H1 (cell line): Measurements from ENCODE around the gene NMNAT3. TPM values are rescaled to one million over a fixed set of nuclear protein-coding genes. Genes with fewer than 3 reads are reported as not detected.

Experiments
- CTCF ChIA-PET: fragments of 300-600 bp; sonication (Branson Sonifier 250); formaldehyde crosslinking; loops from one replicate; lab custom pipeline; 2021; ENCODE audit not compliant: partially characterized antibody; lab: Charles Lee
- POLR2A ChIA-PET: fragments of 300-600 bp; sonication (Branson Sonifier 250); formaldehyde crosslinking; loops from one replicate; lab custom pipeline; 2021; ENCODE audit warnings: inconsistent platforms; ENCODE audit not compliant: partially characterized antibody; lab: Charles Lee
- DNase-seq, 2 experiments: peaks; one replicate each; pipeline versions ENCODE4 v3.0.0 to v3.0.0-alpha.2; 2010 to 2022; ENCODE audit warnings: low spot score in 2 of 2, low read depth in 1 of 2, mixed read lengths in 1 of 2
- FAIRE-seq: peaks from 2 replicates; lab custom pipeline; 2011; peaks lifted over from hg19 to GRCh38; lab: Jason Lieb, UNC
- H2AFZ ChIP-seq: 2 replicates; pipeline ENCODE4 v1.8.1; 2012; ENCODE audit warnings: low read length, inconsistent platforms
- H2AK5ac ChIP-seq: 2 replicates; pipeline ENCODE4 v1.6.1; 2013; ENCODE audit warnings: low read depth, low read length
- H2BK120ac ChIP-seq: replicated peaks from 2 replicates; pipeline ENCODE3; 2013; ENCODE audit warnings: low read depth, low read length, inconsistent platforms
- H2BK12ac ChIP-seq: 2 replicates; pipeline ENCODE4 v1.6.1; 2013; ENCODE audit warnings: low read depth, low read length
- H2BK15ac ChIP-seq: 2 replicates; pipeline ENCODE4 v1.6.1; 2013; ENCODE audit warnings: low read length
- H2BK20ac ChIP-seq: 2 replicates; pipeline ENCODE4 v1.6.1; 2013; ENCODE audit warnings: low read length
- H2BK5ac ChIP-seq: 2 replicates; pipeline ENCODE4 v1.6.1; 2013; ENCODE audit warnings: low read depth, low read length
- H3K14ac ChIP-seq: 2 replicates; pipeline ENCODE4 v1.6.1; 2013; ENCODE audit warnings: inconsistent platforms; ENCODE audit not compliant: insufficient read length
- H3K18ac ChIP-seq: 2 replicates; pipeline ENCODE4 v1.6.1; 2013; ENCODE audit warnings: low read length; ENCODE audit errors: extremely low read depth
- H3K23ac ChIP-seq: 2 replicates; pipeline ENCODE4 v1.6.1; 2013; ENCODE audit warnings: inconsistent platforms; ENCODE audit not compliant: insufficient read length
- H3K23me2 ChIP-seq: 2 replicates; pipeline ENCODE4 v1.6.1; 2013; ENCODE audit warnings: low read depth, low read length
- H3K27ac ChIP-seq: 2 replicates; pipeline ENCODE4 v1.6.1; 2011; ENCODE audit warnings: low read depth, low read length, inconsistent platforms
- H3K27me3 ChIP-seq, 4 experiments: replicated peaks in 1 of 4; 1 replicate in 1 of 4; 2 replicates in 3 of 4; pipeline versions ENCODE4 v1.6.1 to v1.8.1; 2011 to 2013; ENCODE audit warnings: low read length in 3 of 4, mild to moderate bottlenecking in 3 of 4, inconsistent platforms in 2 of 4, mixed read lengths in 2 of 4, moderate library complexity in 1 of 4; ENCODE audit not compliant: control insufficient read depth in 3 of 4, insufficient read depth in 3 of 4; ENCODE audit errors: extremely low read depth in 1 of 4
- H3K36me3 ChIP-seq, 4 experiments: 2 replicates each; pipeline versions ENCODE4 v1.6.1 to v1.8.1; 2011 to 2013; ENCODE audit warnings: mild to moderate bottlenecking in 4 of 4, low read length in 3 of 4, moderate library complexity in 2 of 4, control low read depth in 1 of 4, inconsistent platforms in 1 of 4; ENCODE audit not compliant: insufficient read depth in 4 of 4, control insufficient read depth in 2 of 4
- H3K4ac ChIP-seq: replicated peaks from 2 replicates; pipeline ENCODE3; 2013; ENCODE audit warnings: low read length, low read depth, mixed read lengths, inconsistent platforms; ENCODE audit not compliant: insufficient read length
- H3K4me1 ChIP-seq, 4 experiments: replicated peaks in 1 of 4; 1 replicate in 1 of 4; 2 replicates in 3 of 4; pipeline versions ENCODE4 v1.6.1 to v1.8.1; 2011 to 2013; ENCODE audit warnings: low read length in 3 of 4, inconsistent platforms in 2 of 4, mixed read lengths in 1 of 4; ENCODE audit not compliant: insufficient read depth in 4 of 4, control insufficient read depth in 3 of 4
- H3K4me2 ChIP-seq, 2 experiments: 2 replicates each; pipeline versions ENCODE4 v1.6.1 to v1.8.1; 2011 to 2013; ENCODE audit warnings: low read depth in 2 of 2, low read length in 2 of 2, control low read depth in 1 of 2, inconsistent platforms in 1 of 2, mild to moderate bottlenecking in 1 of 2; ENCODE audit not compliant: insufficient read depth in 1 of 2
- H3K4me3 ChIP-seq, 4 experiments: fragments of 200-600, 300-600 bp in 1 of 4; sonication (generic), shearing (Covaris generic), sonication (Bioruptor Twin) in 1 of 4; 2 replicates each; pipeline versions ENCODE4 v1.5.1 to v1.8.1; 2011 to 2016; ENCODE audit warnings: low read length in 4 of 4, low read depth in 3 of 4, control low read depth in 2 of 4, inconsistent platforms in 2 of 4, mild to moderate bottlenecking in 2 of 4, mixed read lengths in 1 of 4, moderate library complexity in 1 of 4; ENCODE audit not compliant: insufficient read depth in 2 of 4; ENCODE audit errors: extremely low read depth in 1 of 4
- H3K56ac ChIP-seq: replicated peaks from 2 replicates; pipeline ENCODE3; 2013; ENCODE audit warnings: low read depth, mild to moderate bottlenecking, mixed read lengths, low read length, inconsistent platforms; ENCODE audit not compliant: insufficient read length
- H3K79me1 ChIP-seq: 2 replicates; pipeline ENCODE4 v1.6.1; 2013; ENCODE audit warnings: low read depth, low read length, control low read depth
- H3K79me2 ChIP-seq, 2 experiments: 2 replicates each; pipeline versions ENCODE4 v1.6.1 to v1.8.1; 2012 to 2013; ENCODE audit warnings: low read length in 2 of 2, mild to moderate bottlenecking in 2 of 2, inconsistent platforms in 1 of 2; ENCODE audit not compliant: insufficient read depth in 2 of 2, control insufficient read depth in 1 of 2
- H3K9ac ChIP-seq, 4 experiments: replicated peaks in 1 of 4; 1 replicate in 1 of 4; 2 replicates in 3 of 4; pipeline versions ENCODE4 v1.6.1 to v1.8.1; 2011 to 2013; ENCODE audit warnings: low read depth in 3 of 4, low read length in 3 of 4, control low read depth in 2 of 4, mild to moderate bottlenecking in 2 of 4, moderate library complexity in 2 of 4, inconsistent platforms in 1 of 4; ENCODE audit errors: extremely low read depth in 1 of 4
- H3K9me3 ChIP-seq, 2 experiments: 2 replicates each; pipeline versions ENCODE4 v1.6.1 to v1.8.1; 2012 to 2013; ENCODE audit warnings: mild to moderate bottlenecking in 2 of 2, moderate library complexity in 2 of 2, control low read depth in 1 of 2, inconsistent platforms in 1 of 2, low read depth in 1 of 2, low read length in 1 of 2, mixed read lengths in 1 of 2; ENCODE audit not compliant: insufficient read depth in 2 of 2
- H4K20me1 ChIP-seq, 2 experiments: replicated peaks in 1 of 2; 2 replicates each; pipeline versions ENCODE3 to v1.8.1; 2011 to 2013; ENCODE audit warnings: inconsistent platforms in 2 of 2, low read length in 2 of 2, mild to moderate bottlenecking in 1 of 2; ENCODE audit not compliant: insufficient read depth in 2 of 2, control insufficient read depth in 1 of 2
- H4K5ac ChIP-seq: 2 replicates; pipeline ENCODE4 v1.6.1; 2013; ENCODE audit warnings: low read length, low read depth, mixed read lengths, inconsistent platforms; ENCODE audit not compliant: insufficient read length
- H4K8ac ChIP-seq: 2 replicates; pipeline ENCODE4 v1.8.0; 2013; ENCODE audit warnings: mild to moderate bottlenecking, moderate library complexity, low read length, inconsistent platforms; ENCODE audit not compliant: insufficient read depth; ENCODE audit errors: extremely low read depth
- H4K91ac ChIP-seq: replicated peaks from 2 replicates; pipeline ENCODE3; 2013; ENCODE audit warnings: low read length, mixed read lengths, inconsistent platforms; ENCODE audit not compliant: insufficient read length
- CHD1 ChIP-seq: IDR thresholded peaks from 2 replicates; pipeline ENCODE4 v1.6.1; 2012; ENCODE audit warnings: low read depth, low read length, improper control_type of control experiment
- CHD2 ChIP-seq: IDR thresholded peaks from 2 replicates; pipeline ENCODE4 v1.6.1; 2012; ENCODE audit warnings: low read length, improper control_type of control experiment
- EP300 ChIP-seq, 2 experiments: IDR thresholded peaks; 1 replicate in 1 of 2; 2 replicates in 1 of 2; pipeline ENCODE4 v1.6.1; 2011 to 2012; ENCODE audit warnings: low read depth in 2 of 2, low read length in 2 of 2, mild to moderate bottlenecking in 2 of 2, borderline replicate concordance in 1 of 2, inconsistent platforms in 1 of 2, moderate library complexity in 1 of 2
- GTF2F1 ChIP-seq: IDR thresholded peaks from 2 replicates; pipeline ENCODE4 v1.6.1; 2012; ENCODE audit warnings: low read depth, low read length, improper control_type of control experiment, borderline replicate concordance
- HDAC2 ChIP-seq, 2 experiments: fragments of 300-600 bp in 1 of 2; sonication (generic) in 1 of 2; IDR thresholded peaks; 2 replicates each; pipeline ENCODE4 v1.6.1; 2011 to 2012; ENCODE audit warnings: low read depth in 2 of 2, low read length in 2 of 2, mild to moderate bottlenecking in 2 of 2, moderate library complexity in 2 of 2, borderline replicate concordance in 1 of 2, inconsistent platforms in 1 of 2
- JUND ChIP-seq: IDR thresholded peaks from 2 replicates; pipeline ENCODE4 v1.6.1; 2011; ENCODE audit warnings: mild to moderate bottlenecking, improper control_type of control experiment, low read length
- NRF1 ChIP-seq: IDR thresholded peaks from 2 replicates; pipeline ENCODE4 v1.6.1; 2011; ENCODE audit warnings: mild to moderate bottlenecking, low read depth, low read length, improper control_type of control experiment
- RAD21 ChIP-seq, 2 experiments: IDR thresholded peaks in 1 of 2; conservative IDR thresholded peaks in 1 of 2; 2 replicates each; pipeline ENCODE4 v1.6.1; 2011; ENCODE audit warnings: low read depth in 2 of 2, low read length in 2 of 2, improper control_type of control experiment in 1 of 2, inconsistent platforms in 1 of 2, mild to moderate bottlenecking in 1 of 2, moderate library complexity in 1 of 2
- RFX5 ChIP-seq: IDR thresholded peaks from 2 replicates; pipeline ENCODE4 v1.6.1; 2011; ENCODE audit warnings: low read depth, low read length, improper control_type of control experiment, borderline replicate concordance
- SIN3A ChIP-seq, 2 experiments: IDR thresholded peaks in 1 of 2; conservative IDR thresholded peaks in 1 of 2; 2 replicates each; pipeline ENCODE4 v1.6.1; 2011 to 2012; ENCODE audit warnings: low read length in 2 of 2, improper control_type of control experiment in 1 of 2, low read depth in 1 of 2, mild to moderate bottlenecking in 1 of 2
- TBP ChIP-seq: IDR thresholded peaks from 2 replicates; pipeline ENCODE4 v1.6.1; 2011; ENCODE audit warnings: low read depth, low read length, improper control_type of control experiment
- WGBS, 2 experiments: shearing (Covaris generic) in 1 of 2; methylation state at CpG; one replicate each; pipeline versions ENCODE4 v1.1.6 to v1.1.7; 2013 to 2015; ENCODE audit warnings: low lambda C conversion rate in 2 of 2, mixed read lengths in 2 of 2, inconsistent platforms in 1 of 2, low coverage in 1 of 2, missing lambda C conversion rate in 1 of 2; ENCODE audit not compliant: insufficient replicate concordance in 2 of 2, insufficient coverage in 1 of 2, insufficient read length in 1 of 2; ENCODE audit errors: extremely low coverage in 1 of 2, missing lambda C conversion rate in 1 of 2; 5-methylcytosine and 5-hydroxymethylcytosine counted together
- polyA plus RNA-seq, 7 experiments: library from polyadenylated mRNA; depleted of rRNA in 3 of 7; stranded (reverse) in 5 of 7; unstranded in 2 of 7; fragments of >200 nt in 5 of 7; fragments of 200-250 nt in 2 of 7; gene quantifications; 1 replicate in 5 of 7; 2 replicates in 1 of 7; 4 replicates in 1 of 7; pipeline versions ENCODE4 v1.2.1 to v1.2.3, GENCODE V29; 2011 to 2013; ENCODE audit warnings: missing spikeins in 2 of 7, mixed read lengths in 2 of 7
- total RNA-seq: library from RNA; stranded (reverse); fragmentation: NEBNext Ultra II Directional; extraction: Animal tissue kit (Norgen Biotek cat#: 25700); gene quantifications from 2 replicates; pipeline ENCODE4 v1.2.1, GENCODE V29; 2021
- TF ChIP-seq, protein P1 (sequence below): IDR thresholded peaks from 2 replicates; pipeline ENCODE4 v1.6.1; 2012; ENCODE audit warnings: low read length, inconsistent platforms

The NMNAT3 gene
- total and polyA plus RNA-seq, 2 of the 8 experiments (the other 6 are each of a cell fraction or from before 2014, with no cell fraction given) = 4.2 to 4.3 TPM

DNA sequence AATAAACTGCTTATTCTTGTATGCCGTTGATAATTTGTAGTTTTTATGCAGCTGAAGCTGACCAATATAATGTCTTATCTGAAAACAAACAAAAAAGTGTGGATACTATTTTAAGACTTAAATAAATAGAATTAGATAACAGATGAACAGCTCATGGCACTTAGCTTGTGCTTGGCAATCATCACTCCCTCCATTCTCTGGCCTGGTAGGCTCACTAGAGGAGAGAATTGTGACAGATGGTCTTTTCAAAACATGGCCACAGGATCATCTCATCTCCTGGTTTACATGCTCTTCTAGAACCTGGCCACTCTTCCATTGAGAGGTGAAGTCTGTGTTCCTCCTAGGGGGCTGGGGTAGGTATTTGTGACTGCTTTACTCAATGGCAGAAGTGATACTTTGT lies 79.8 kb downstream of the NMNAT3 start:
- no peak overlapping the region for H3K27ac ChIP-seq
- DNase-seq (no peak), FAIRE-seq (peak; percentile 19)
- H4K91ac ChIP-seq = no peak overlapping the region
- POLR2A ChIA-PET = no interaction called here
- H2AK5ac ChIP-seq = no peak overlapping the region
- no peak overlapping the region for H3K18ac ChIP-seq
- no peak overlapping the region for H3K4ac ChIP-seq
- H3K79me1 ChIP-seq = no peaks in the 10 kb centered on the region
- no peak overlapping the region for H2BK20ac ChIP-seq
- no peak overlapping the region for H3K4me3 ChIP-seq
- H4K20me1 ChIP-seq = no peaks in the 10 kb centered on the region
- H2BK120ac ChIP-seq = no peak overlapping the region
- H3K79me2 ChIP-seq = no peaks in the 10 kb centered on the region
- no peaks in the 10 kb centered on the region for H3K36me3 ChIP-seq
- no peaks in the 10 kb centered on the region for H3K9me3 ChIP-seq
- H3K9ac ChIP-seq = no peak overlapping the region
- no peaks in the 10 kb centered on the region for H3K27me3 ChIP-seq
- no peak overlapping the region for H3K56ac ChIP-seq
- no peak overlapping the region for H2BK12ac ChIP-seq
- H2BK15ac ChIP-seq = no peak overlapping the region
- H3K23me2 ChIP-seq = no peaks in the 10 kb centered on the region
- WGBS, 2 experiments = 80% methylated on average over 1 of the region's 1 CpG; no CpG with 5 or more reads in 1 of the 2 experiments
- no peak overlapping the region for H3K4me2 ChIP-seq
- no peak overlapping the region for H2BK5ac ChIP-seq
- no peak overlapping the region for H2AFZ ChIP-seq
- H4K8ac ChIP-seq = no peak overlapping the region
- no peaks in the 10 kb centered on the region for H3K4me1 ChIP-seq
- no peak overlapping the region for H4K5ac ChIP-seq
- CTCF ChIA-PET = interaction anchor here (1.1 to 4.6 kb wide), 5 partner anchors 10 to 170 kb away, joined by 3 to 21 read pairs (median 3); no protein-coding TSS in a partner anchor
- H3K23ac ChIP-seq = no peak overlapping the region
- no peak overlapping the region for H3K14ac ChIP-seq
- TF ChIP-seq CHD2 (no peak), CHD1 (no peak), HDAC2 (IDR thresholded peaks at IDR 0.05; ENCODE audit: borderline replicate concordance in 1 of 2, low read depth in 2 of 2, low read length in 2 of 2) (no peak), JUND (no peak), NRF1 (no peak), SIN3A (conservative IDR thresholded peaks at IDR 0.05 in 1 of 2, IDR thresholded peaks at IDR 0.05 in 1 of 2; ENCODE audit: low read depth in 1 of 2, low read length in 2 of 2) (no peak), RAD21 (IDR thresholded peaks at IDR 0.05 in 1 of 2, conservative IDR thresholded peaks at IDR 0.05 in 1 of 2; ENCODE audit: low read depth in 2 of 2, low read length in 2 of 2) (no peak), RFX5 (no peak), TBP (no peak), EP300 (IDR thresholded peaks at IDR 0.05; ENCODE audit: borderline replicate concordance in 1 of 2, low read depth in 2 of 2, low read length in 2 of 2) (no peak), GTF2F1 (no peak)
- TF ChIP-seq, protein P1, sequence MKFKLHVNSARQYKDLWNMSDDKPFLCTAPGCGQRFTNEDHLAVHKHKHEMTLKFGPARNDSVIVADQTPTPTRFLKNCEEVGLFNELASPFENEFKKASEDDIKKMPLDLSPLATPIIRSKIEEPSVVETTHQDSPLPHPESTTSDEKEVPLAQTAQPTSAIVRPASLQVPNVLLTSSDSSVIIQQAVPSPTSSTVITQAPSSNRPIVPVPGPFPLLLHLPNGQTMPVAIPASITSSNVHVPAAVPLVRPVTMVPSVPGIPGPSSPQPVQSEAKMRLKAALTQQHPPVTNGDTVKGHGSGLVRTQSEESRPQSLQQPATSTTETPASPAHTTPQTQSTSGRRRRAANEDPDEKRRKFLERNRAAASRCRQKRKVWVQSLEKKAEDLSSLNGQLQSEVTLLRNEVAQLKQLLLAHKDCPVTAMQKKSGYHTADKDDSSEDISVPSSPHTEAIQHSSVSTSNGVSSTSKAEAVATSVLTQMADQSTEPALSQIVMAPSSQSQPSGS = no peak
